Glutamatergic neuron (in vitro differentiated cells): ENCODE results near the gene CARD19. TPM values are rescaled to one million over a fixed set of nuclear protein-coding genes. Genes with fewer than 3 reads are reported as not detected.

Experiments used
- DNase-seq: peaks from one replicate; pipeline ENCODE4 v3.0.0; 2022
- H3K27ac Mint-ChIP-seq: one replicate; pipeline ENCODE4 v1.8.0; 2020; ENCODE audit warnings: mild to moderate bottlenecking, mixed read lengths, inconsistent platforms; ENCODE audit not compliant: unreplicated experiment
- H3K27me3 Mint-ChIP-seq: one replicate; pipeline ENCODE4 v1.8.0; 2020; ENCODE audit warnings: mild to moderate bottlenecking, moderate library complexity, mixed read lengths, inconsistent platforms; ENCODE audit not compliant: unreplicated experiment
- H3K36me3 Mint-ChIP-seq: one replicate; pipeline ENCODE4 v1.8.0; 2020; ENCODE audit warnings: mild to moderate bottlenecking, mixed read lengths, inconsistent platforms; ENCODE audit not compliant: unreplicated experiment
- H3K4me1 Mint-ChIP-seq: one replicate; pipeline ENCODE4 v1.8.0; 2020; ENCODE audit warnings: mild to moderate bottlenecking, low read depth, mixed read lengths, inconsistent platforms; ENCODE audit not compliant: unreplicated experiment
- H3K4me3 Mint-ChIP-seq: one replicate; pipeline ENCODE4 v1.8.0; 2020; ENCODE audit warnings: mild to moderate bottlenecking, mixed read lengths, inconsistent platforms; ENCODE audit not compliant: unreplicated experiment
- H3K9me3 Mint-ChIP-seq: one replicate; pipeline ENCODE4 v1.8.0; 2020; ENCODE audit warnings: mild to moderate bottlenecking, moderate library complexity, mixed read lengths, inconsistent platforms; ENCODE audit not compliant: unreplicated experiment
- CTCF ChIP-seq: fragments of 200-600 bp; sonication (generic); IDR thresholded peaks from one replicate; pipeline ENCODE4 v1.5.0; 2021; ENCODE audit not compliant: partially characterized antibody, unreplicated experiment
- total RNA-seq: library from RNA; stranded (reverse); fragmentation: NEBNext Ultra II Directional; extraction: Animal tissue kit (Norgen Biotek cat#: 25700); gene quantifications from one replicate; pipeline ENCODE4 v1.2.1, GENCODE V29; 2021; ENCODE audit not compliant: unreplicated experiment

CARD19 gene
- total RNA-seq, 1 donor from 2014 or later = 55.8 TPM

GRCh38 chr9:93134015-93134739 is 38.2 kb downstream of the CARD19 start, which contains the start of gene NINJ1:
TSS of gene NINJ1 (minus strand) at chr9:93134251. CDS start at chr9:93134217, 34 bp downstream.
- peak within 1 kb of the TSS; percentile 91 for H3K27ac Mint-ChIP-seq
- H3K4me1 Mint-ChIP-seq = peaks cover 10% of the 10 kb centered on the region
- H3K27me3 Mint-ChIP-seq = peaks cover 7% of the 10 kb centered on the region
- peak; percentile 73 for DNase-seq
- H3K9me3 Mint-ChIP-seq = peaks cover 15% of the 10 kb centered on the region
- no peak for TF ChIP-seq CTCF
- H3K36me3 Mint-ChIP-seq = peaks cover 4% of the 10 kb centered on the region
- H3K4me3 Mint-ChIP-seq = peak within 1 kb of the TSS; percentile 83

DNA sequence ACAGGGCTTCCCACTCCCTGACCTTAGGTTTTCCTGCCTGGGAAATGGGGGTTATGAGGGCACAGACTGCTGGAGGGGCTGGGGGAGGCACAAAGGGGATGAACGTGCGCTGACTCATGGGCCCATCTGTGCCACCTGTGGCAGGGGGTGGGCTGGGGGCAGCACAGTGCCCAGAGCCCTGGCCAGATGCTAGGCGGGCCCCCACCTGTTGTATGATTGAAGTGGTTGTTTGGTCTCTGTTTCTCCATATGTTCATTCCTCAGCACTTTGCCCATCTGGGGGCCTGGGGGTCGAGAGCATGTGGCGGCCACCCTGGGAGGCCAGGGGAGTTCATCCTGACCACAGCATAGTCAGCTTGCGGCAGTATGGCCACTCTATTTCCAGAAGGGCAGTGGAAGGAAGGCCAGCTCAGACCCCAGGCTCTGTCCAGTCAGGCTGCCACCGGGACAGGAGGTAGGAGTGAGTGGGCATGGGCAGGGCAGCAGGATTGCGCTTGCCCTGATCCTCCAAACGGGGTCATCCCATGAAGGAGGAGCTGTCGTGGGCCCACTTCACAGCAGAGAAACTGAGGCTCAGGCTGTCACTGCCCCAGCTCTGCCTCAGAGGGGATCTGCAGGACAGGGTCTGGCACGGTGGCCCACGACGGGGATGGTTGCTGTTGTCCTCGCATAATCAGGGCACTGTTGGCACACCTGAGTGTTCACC is 38.9 kb downstream of the CARD19 start:
- DNase-seq = no peak
- peaks cover 8% of the 10 kb centered on the region for H3K27me3 Mint-ChIP-seq
- H3K9me3 Mint-ChIP-seq = peaks cover 15% of the 10 kb centered on the region
- H3K4me1 Mint-ChIP-seq = peaks cover 10% of the 10 kb centered on the region
- H3K36me3 Mint-ChIP-seq = peaks cover 4% of the 10 kb centered on the region
- H3K27ac Mint-ChIP-seq = peak overlapping the region; percentile 91
- TF ChIP-seq CTCF = no peak
- H3K4me3 Mint-ChIP-seq = peak overlapping the region; percentile 78

- peaks cover 8% of the 10 kb centered on the region for H3K27me3 Mint-ChIP-seq
- H3K9me3 Mint-ChIP-seq = peaks cover 15% of the 10 kb centered on the region
- TF ChIP-seq CTCF = no peak
- DNase-seq = no peak
- peaks cover 4% of the 10 kb centered on the region for H3K36me3 Mint-ChIP-seq
- H3K4me3 Mint-ChIP-seq = no peak overlapping the region
- peaks cover 10% of the 10 kb centered on the region for H3K4me1 Mint-ChIP-seq
- no peak overlapping the region for H3K27ac Mint-ChIP-seq
Observed at GRCh38 chr9:93136011-93136440, 40.0 kb downstream of the CARD19 start.

GRCh38 chr9:93137362-93137761 is 41.3 kb downstream of the CARD19 start:
- Mint-ChIP-seq H3K27me3 (peaks cover 8% of the 10 kb centered on the region), H3K4me3 (no peak overlapping the region), H3K36me3 (peaks cover 4% of the 10 kb centered on the region), H3K9me3 (peaks cover 15% of the 10 kb centered on the region), H3K4me1 (peaks cover 6% of the 10 kb centered on the region), H3K27ac (peak overlapping the region; percentile 79)
- DNase-seq = no peak
- TF ChIP-seq CTCF = no peak
